HEK293 (cell line): ENCODE results near the gene AGO3.
A peak's percentile ranks its signal among the peaks of the same experiment; 100 is the strongest.

Source experiments
- CTCF ChIP-seq: fragments of 450-650 bp; formaldehyde crosslinking; IDR thresholded peaks from 2 replicates; pipeline ENCODE4 v1.5.1; 2016; ENCODE audit warnings: missing biosample characterization, missing genetic modification characterization
- ELK4 ChIP-seq: IDR thresholded peaks from 2 replicates; pipeline ENCODE4 v1.6.1; 2011; ENCODE audit warnings: mild to moderate bottlenecking, low read depth, low read length, borderline replicate concordance
- KLF10 ChIP-seq: fragments of 450-650 bp; IDR thresholded peaks from 2 replicates; pipeline ENCODE4 v1.5.1; 2018; ENCODE audit warnings: missing biosample characterization, mild to moderate bottlenecking, missing genetic modification characterization
- KLF16 ChIP-seq: fragments of 450-650 bp; formaldehyde crosslinking; IDR thresholded peaks from 2 replicates; pipeline ENCODE4 v1.5.1; 2017; ENCODE audit warnings: missing biosample characterization, missing genetic modification characterization
- MYNN ChIP-seq: fragments of 450-650 bp; formaldehyde crosslinking; IDR thresholded peaks from 2 replicates; pipeline ENCODE4 v1.5.1; 2016; ENCODE audit warnings: missing biosample characterization, missing genetic modification characterization, borderline replicate concordance
- PRDM10 ChIP-seq: fragments of 450-650 bp; formaldehyde crosslinking; IDR thresholded peaks from 2 replicates; pipeline ENCODE4 v1.5.1; 2016; ENCODE audit warnings: missing biosample characterization, missing genetic modification characterization
- RBAK ChIP-seq: fragments of 450-650 bp; formaldehyde crosslinking; IDR thresholded peaks from 2 replicates; pipeline ENCODE4 v1.5.1; 2016; ENCODE audit warnings: missing biosample characterization, missing genetic modification characterization
- SCRT2 ChIP-seq: fragments of 450-650 bp; formaldehyde crosslinking; IDR thresholded peaks from 2 replicates; pipeline ENCODE4 v1.5.1; 2016; ENCODE audit warnings: missing biosample characterization, missing genetic modification characterization
- SP7 ChIP-seq: fragments of 450-650 bp; formaldehyde crosslinking; IDR thresholded peaks from 2 replicates; pipeline ENCODE4 v1.5.1; 2016; ENCODE audit warnings: missing biosample characterization, missing genetic modification characterization
- TCF7L2 ChIP-seq: IDR thresholded peaks from 2 replicates; pipeline ENCODE4 v1.6.1; 2011; ENCODE audit warnings: low read depth, mild to moderate bottlenecking, inconsistent platforms, low read length, moderate library complexity, borderline replicate concordance
- ZBTB1 ChIP-seq: fragments of 450-650 bp; formaldehyde crosslinking; IDR thresholded peaks from 2 replicates; pipeline ENCODE4 v1.5.1; 2016; ENCODE audit warnings: missing biosample characterization, missing genetic modification characterization
- ZBTB11 ChIP-seq: fragments of 450-650 bp; formaldehyde crosslinking; conservative IDR thresholded peaks from 2 replicates; pipeline ENCODE4 v1.5.1; 2016; ENCODE audit warnings: low read depth, missing biosample characterization, missing genetic modification characterization
- ZEB2 ChIP-seq: fragments of 450-650 bp; formaldehyde crosslinking; IDR thresholded peaks from 2 replicates; pipeline ENCODE4 v1.5.1; 2016; ENCODE audit warnings: missing biosample characterization, missing genetic modification characterization
- ZFP69B ChIP-seq: fragments of 450-650 bp; formaldehyde crosslinking; IDR thresholded peaks from 2 replicates; pipeline ENCODE4 v1.5.1; 2016; ENCODE audit warnings: missing biosample characterization, missing genetic modification characterization
- ZNF2 ChIP-seq: fragments of 450-650 bp; formaldehyde crosslinking; IDR thresholded peaks from 2 replicates; pipeline ENCODE4 v1.5.1; 2016; ENCODE audit warnings: missing biosample characterization, missing genetic modification characterization
- ZNF391 ChIP-seq: fragments of 450-650 bp; formaldehyde crosslinking; IDR thresholded peaks from 2 replicates; pipeline ENCODE4 v1.5.1; 2016; ENCODE audit warnings: low read depth, missing biosample characterization, missing genetic modification characterization, borderline replicate concordance
- ZNF510 ChIP-seq: fragments of 450-650 bp; formaldehyde crosslinking; IDR thresholded peaks from 2 replicates; pipeline ENCODE4 v1.5.1; 2018; ENCODE audit warnings: mild to moderate bottlenecking, missing genetic modification characterization, missing biosample characterization; ENCODE audit not compliant: insufficient replicate concordance
- ZNF596 ChIP-seq: fragments of 450-650 bp; IDR thresholded peaks from 2 replicates; pipeline ENCODE4 v1.5.0; 2018; ENCODE audit warnings: missing biosample characterization, mild to moderate bottlenecking, missing genetic modification characterization, moderate library complexity
- ZNF629 ChIP-seq: fragments of 450-650 bp; formaldehyde crosslinking; IDR thresholded peaks from 2 replicates; pipeline ENCODE4 v1.5.1; 2017; ENCODE audit warnings: missing biosample characterization, missing genetic modification characterization
- ZNF654 ChIP-seq: fragments of 450-650 bp; formaldehyde crosslinking; IDR thresholded peaks from 2 replicates; pipeline ENCODE4 v1.5.1; 2016; ENCODE audit warnings: low read depth, missing biosample characterization, missing genetic modification characterization
- ZNF692 ChIP-seq: fragments of 450-650 bp; formaldehyde crosslinking; IDR thresholded peaks from 2 replicates; pipeline ENCODE4 v1.5.1; 2016; ENCODE audit warnings: missing biosample characterization, missing genetic modification characterization
- ZNF707 ChIP-seq: fragments of 450-650 bp; formaldehyde crosslinking; IDR thresholded peaks from 2 replicates; pipeline ENCODE4 v1.5.1; 2016; ENCODE audit warnings: missing biosample characterization, missing genetic modification characterization
- ZNF792 ChIP-seq: fragments of 450-650 bp; formaldehyde crosslinking; IDR thresholded peaks from 2 replicates; pipeline ENCODE4 v1.5.1; 2016; ENCODE audit warnings: missing biosample characterization, missing genetic modification characterization
- ZNF843 ChIP-seq: fragments of 450-650 bp; formaldehyde crosslinking; IDR thresholded peaks from 2 replicates; pipeline ENCODE4 v1.5.1; 2016; ENCODE audit warnings: missing biosample characterization, missing genetic modification characterization
- ZXDB ChIP-seq: fragments of 450-650 bp; formaldehyde crosslinking; IDR thresholded peaks from 2 replicates; pipeline ENCODE4 v1.5.1; 2016; ENCODE audit warnings: missing biosample characterization, missing genetic modification characterization

The AGO3 gene

GRCh38 chr1:35929730-35930592 is 944 bp upstream of the AGO3 start (continued):
- TF ChIP-seq ZNF692 (peak; percentile 89; the same call in 1 of the 2 replicates), ZNF596 (tag by site-specific recombination) (no peak), KLF10 (tag by site-specific recombination) (no peak), ZXDB (0 out of 2 replicates have a peak, but pooled peaks have one; percentile 11), ZNF843 (tag by site-specific recombination) (no peak), TCF7L2 (no peak), CTCF (no peak), ZFP69B (tag by site-specific recombination) (peak; percentile 89), ELK4 (no peak), ZNF654 (tag by site-specific recombination) (no peak), MYNN (tag by site-specific recombination) (no peak), ZNF629 (tag by site-specific recombination) (peak; percentile 58; the same call in 1 of the 2 replicates), SP7 (tag by site-specific recombination) (0 out of 2 replicates have a peak, but pooled peaks have one; percentile 21), ZNF707 (no peak), ZEB2 (tag by site-specific recombination) (peak; percentile 73; the same call in 1 of the 2 replicates), ZBTB11 (peak; percentile 80), ZNF2 (tag by site-specific recombination) (0 out of 2 replicates have a peak, but pooled peaks have one; percentile 48), ZNF510 (tag by site-specific recombination) (no peak), ZNF391 (tag by site-specific recombination) (no peak), ZBTB1 (no peak), RBAK (tag by site-specific recombination) (no peak), PRDM10 (tag by site-specific recombination) (peak; percentile 56; the same call in 1 of the 2 replicates), KLF16 (tag by site-specific recombination) (no peak), SCRT2 (tag by site-specific recombination) (peak; percentile 94), ZNF792 (tag by site-specific recombination) (no peak)
